K562 (cell line): ENCODE results near the gene MLH3. TPM values are rescaled to one million over a fixed set of nuclear protein-coding genes. Genes with fewer than 3 reads are reported as not detected.

Experiments used
- CAMTA2 ChIP-seq: fragments of 250-450 bp; sonication (Bioruptor Pico); conservative IDR thresholded peaks from 2 replicates; pipeline ENCODE4 v1.5.1; 2022
- FOXP1 ChIP-seq: sonication (generic); formaldehyde crosslinking; IDR thresholded peaks from 2 replicates; pipeline ENCODE4 v1.8.0; 2022; ENCODE audit warnings: mild to moderate bottlenecking, missing genetic modification reagents
- GTF2E2 ChIP-seq: fragments of 200-800 bp; sonication (Bioruptor generic); IDR thresholded peaks from 2 replicates; pipeline ENCODE4 v1.6.1; 2016; ENCODE audit warnings: missing genetic modification characterization, missing compliant biosample characterization
- NCOR1 ChIP-seq: fragments of 450-650 bp; IDR thresholded peaks from 2 replicates; pipeline ENCODE4 v1.6.1; 2016; ENCODE audit warnings: mild to moderate bottlenecking, moderate library complexity
- POLR2G ChIP-seq: fragments of 200-400 bp; formaldehyde crosslinking; IDR thresholded peaks from 2 replicates; pipeline ENCODE4 v1.6.1; 2017; ENCODE audit warnings: low read depth, mild to moderate bottlenecking, antibody characterized with exemption, low read length, moderate library complexity
- YY1 ChIP-seq, 3 experiments: IDR thresholded peaks; 2 replicates each; pipeline ENCODE4 v1.6.1; 2011; ENCODE audit warnings: low read length in 2 of 3, mild to moderate bottlenecking in 2 of 3, moderate library complexity in 2 of 3, borderline replicate concordance in 1 of 3, control low read depth in 1 of 3, low read depth in 1 of 3; ENCODE audit not compliant: insufficient read depth in 3 of 3, insufficient replicate concordance in 2 of 3, control insufficient read depth in 1 of 3, insufficient read length in 1 of 3; ENCODE audit errors: extremely low read depth in 1 of 3
- ZNF407 ChIP-seq: fragments of 450-650 bp; IDR thresholded peaks from 2 replicates; pipeline ENCODE4 v1.6.1; 2016; ENCODE audit warnings: low read depth
- polyA plus RNA-seq, 8 experiments: library from polyadenylated mRNA; depleted of rRNA in 4 of 8; stranded (reverse) in 5 of 8; unstranded in 3 of 8; fragments of >200 nt; fragmentation: Nextera tagmentation in 2 of 8; fragmentation: Illumina TruSeq in 1 of 8; extraction: Ambion mirVana in 2 of 8; extraction: Trizol in 1 of 8; gene quantifications; 2 replicates each; pipeline versions ENCODE4 v1.2.1 to v1.2.3, GENCODE V29; 2011 to 2014; ENCODE audit warnings: inconsistent platforms in 1 of 8, missing spikeins in 1 of 8
- total RNA-seq, 7 experiments: library from RNA; depleted of rRNA in 6 of 7; stranded (reverse); fragments of >200 nt in 6 of 7; fragmentation: Illumina TruSeq in 2 of 7; extraction: Trizol in 2 of 7; gene quantifications; 2 replicates each; pipeline versions ENCODE4 v1.2.1 to v1.2.3, GENCODE V29; 2011 to 2021; ENCODE audit warnings: low replicate concordance in 1 of 7
- TF ChIP-seq, protein P1 (sequence below): fragments of 250-450 bp; sonication (Bioruptor Pico); IDR thresholded peaks from 2 replicates; pipeline ENCODE4 v1.9.0; 2021; ENCODE audit warnings: mild to moderate bottlenecking, inconsistent platforms
- TF ChIP-seq, protein P2 (sequence below): fragments of 250-450 bp; sonication (Bioruptor Pico); IDR thresholded peaks from 2 replicates; pipeline ENCODE4 v1.5.0; 2021
- TF ChIP-seq, protein P3 (sequence below), 2 experiments: fragments of 150-350 bp in 1 of 2; IDR thresholded peaks; 2 replicates each; pipeline ENCODE4 v1.6.1; 2012 to 2016; ENCODE audit warnings: low read depth in 2 of 2, low read length in 2 of 2, mild to moderate bottlenecking in 1 of 2, moderate library complexity in 1 of 2

MLH3 gene
- total and polyA plus RNA-seq, 9 of the 15 experiments (the other 6 are each of a cell fraction or from before 2014, with no cell fraction given), result 5.9 to 15.3 (median 10.7) TPM

DNA sequence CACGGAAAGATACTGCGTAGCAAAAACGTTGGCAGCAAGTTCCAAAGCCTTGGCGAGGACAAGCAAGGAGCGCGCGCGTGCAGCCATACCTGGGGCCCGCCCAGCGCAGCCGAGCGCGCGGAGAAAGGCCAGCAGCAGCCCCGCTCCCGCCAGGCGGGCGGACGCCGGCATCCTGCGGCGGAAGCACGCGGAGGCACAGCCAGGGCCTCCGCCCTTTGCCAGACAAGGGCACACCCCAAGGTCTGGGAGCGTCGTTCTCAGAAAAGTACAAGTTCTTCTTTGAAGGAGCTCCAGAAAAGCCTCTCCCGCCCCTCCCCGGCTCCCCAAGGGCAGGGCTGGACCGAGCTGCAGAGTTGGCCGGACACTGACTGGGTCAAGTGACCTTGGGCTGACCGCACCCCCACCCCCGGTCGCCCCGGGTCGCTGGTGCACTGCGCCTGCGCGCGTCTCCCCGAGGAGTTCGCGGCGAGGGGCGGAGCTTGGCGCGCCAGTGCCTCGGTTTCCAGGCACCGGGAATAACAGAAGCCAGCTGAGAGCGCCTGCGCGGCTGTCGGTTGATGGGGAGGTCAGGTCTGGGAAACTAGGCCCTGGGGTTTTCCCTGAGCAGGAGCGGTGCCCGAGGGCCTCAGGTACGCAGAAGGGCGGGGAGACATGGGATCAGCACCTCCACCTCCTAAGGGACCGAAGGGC is 18.0 kb upstream of the MLH3 start, which contains the start of gene ZC2HC1C (continued):
- TF ChIP-seq, protein P1, sequence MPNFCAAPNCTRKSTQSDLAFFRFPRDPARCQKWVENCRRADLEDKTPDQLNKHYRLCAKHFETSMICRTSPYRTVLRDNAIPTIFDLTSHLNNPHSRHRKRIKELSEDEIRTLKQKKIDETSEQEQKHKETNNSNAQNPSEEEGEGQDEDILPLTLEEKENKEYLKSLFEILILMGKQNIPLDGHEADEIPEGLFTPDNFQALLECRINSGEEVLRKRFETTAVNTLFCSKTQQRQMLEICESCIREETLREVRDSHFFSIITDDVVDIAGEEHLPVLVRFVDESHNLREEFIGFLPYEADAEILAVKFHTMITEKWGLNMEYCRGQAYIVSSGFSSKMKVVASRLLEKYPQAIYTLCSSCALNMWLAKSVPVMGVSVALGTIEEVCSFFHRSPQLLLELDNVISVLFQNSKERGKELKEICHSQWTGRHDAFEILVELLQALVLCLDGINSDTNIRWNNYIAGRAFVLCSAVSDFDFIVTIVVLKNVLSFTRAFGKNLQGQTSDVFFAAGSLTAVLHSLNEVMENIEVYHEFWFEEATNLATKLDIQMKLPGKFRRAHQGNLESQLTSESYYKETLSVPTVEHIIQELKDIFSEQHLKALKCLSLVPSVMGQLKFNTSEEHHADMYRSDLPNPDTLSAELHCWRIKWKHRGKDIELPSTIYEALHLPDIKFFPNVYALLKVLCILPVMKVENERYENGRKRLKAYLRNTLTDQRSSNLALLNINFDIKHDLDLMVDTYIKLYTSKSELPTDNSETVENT (CRISPR knock-in tag), result 0 out of 2 replicates have a peak, but pooled peaks have one; percentile 8
- TF ChIP-seq, protein P2, sequence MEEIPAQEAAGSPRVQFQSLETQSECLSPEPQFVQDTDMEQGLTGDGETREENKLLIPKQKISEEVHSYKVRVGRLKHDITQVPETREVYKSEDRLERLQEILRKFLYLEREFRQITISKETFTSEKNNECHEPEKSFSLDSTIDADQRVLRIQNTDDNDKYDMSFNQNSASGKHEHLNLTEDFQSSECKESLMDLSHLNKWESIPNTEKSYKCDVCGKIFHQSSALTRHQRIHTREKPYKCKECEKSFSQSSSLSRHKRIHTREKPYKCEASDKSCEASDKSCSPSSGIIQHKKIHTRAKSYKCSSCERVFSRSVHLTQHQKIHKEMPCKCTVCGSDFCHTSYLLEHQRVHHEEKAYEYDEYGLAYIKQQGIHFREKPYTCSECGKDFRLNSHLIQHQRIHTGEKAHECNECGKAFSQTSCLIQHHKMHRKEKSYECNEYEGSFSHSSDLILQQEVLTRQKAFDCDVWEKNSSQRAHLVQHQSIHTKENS (CRISPR knock-in tag), result no peak
- TF ChIP-seq ZNF407, result no peak
- peak in 2 of 3 experiments; percentile 77 to 87 for TF ChIP-seq YY1 (IDR thresholded peaks at IDR 0.05; ENCODE audit: borderline replicate concordance in 1 of 3, control insufficient read depth in 1 of 3, extremely low read depth in 1 of 3, insufficient read depth in 3 of 3, insufficient read length in 1 of 3, insufficient replicate concordance in 2 of 3, low read depth in 1 of 3, low read length in 2 of 3)
- peak; percentile 80; the same call in 1 of the 2 replicates for TF ChIP-seq FOXP1 (CRISPR knock-in tag)
- TF ChIP-seq NCOR1, result peak; percentile 74
- TF ChIP-seq GTF2E2 (tag), result no peak
- TF ChIP-seq POLR2G, result peak; percentile 95
- TF ChIP-seq, protein P3, sequence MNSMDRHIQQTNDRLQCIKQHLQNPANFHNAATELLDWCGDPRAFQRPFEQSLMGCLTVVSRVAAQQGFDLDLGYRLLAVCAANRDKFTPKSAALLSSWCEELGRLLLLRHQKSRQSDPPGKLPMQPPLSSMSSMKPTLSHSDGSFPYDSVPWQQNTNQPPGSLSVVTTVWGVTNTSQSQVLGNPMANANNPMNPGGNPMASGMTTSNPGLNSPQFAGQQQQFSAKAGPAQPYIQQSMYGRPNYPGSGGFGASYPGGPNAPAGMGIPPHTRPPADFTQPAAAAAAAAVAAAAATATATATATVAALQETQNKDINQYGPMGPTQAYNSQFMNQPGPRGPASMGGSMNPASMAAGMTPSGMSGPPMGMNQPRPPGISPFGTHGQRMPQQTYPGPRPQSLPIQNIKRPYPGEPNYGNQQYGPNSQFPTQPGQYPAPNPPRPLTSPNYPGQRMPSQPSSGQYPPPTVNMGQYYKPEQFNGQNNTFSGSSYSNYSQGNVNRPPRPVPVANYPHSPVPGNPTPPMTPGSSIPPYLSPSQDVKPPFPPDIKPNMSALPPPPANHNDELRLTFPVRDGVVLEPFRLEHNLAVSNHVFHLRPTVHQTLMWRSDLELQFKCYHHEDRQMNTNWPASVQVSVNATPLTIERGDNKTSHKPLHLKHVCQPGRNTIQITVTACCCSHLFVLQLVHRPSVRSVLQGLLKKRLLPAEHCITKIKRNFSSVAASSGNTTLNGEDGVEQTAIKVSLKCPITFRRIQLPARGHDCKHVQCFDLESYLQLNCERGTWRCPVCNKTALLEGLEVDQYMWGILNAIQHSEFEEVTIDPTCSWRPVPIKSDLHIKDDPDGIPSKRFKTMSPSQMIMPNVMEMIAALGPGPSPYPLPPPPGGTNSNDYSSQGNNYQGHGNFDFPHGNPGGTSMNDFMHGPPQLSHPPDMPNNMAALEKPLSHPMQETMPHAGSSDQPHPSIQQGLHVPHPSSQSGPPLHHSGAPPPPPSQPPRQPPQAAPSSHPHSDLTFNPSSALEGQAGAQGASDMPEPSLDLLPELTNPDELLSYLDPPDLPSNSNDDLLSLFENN (IDR thresholded peaks at IDR 0.05; ENCODE audit: low read depth in 2 of 2, low read length in 2 of 2), result 0 out of 4 replicates have a peak, but pooled peaks of 1 of the 2 experiments have one; percentile 18
- TF ChIP-seq CAMTA2 (CRISPR knock-in tag), result no peak
